Neural crest cell (in vitro differentiated cells): Measurements from ENCODE around the gene IKZF3. TPM values are rescaled to one million over a fixed set of nuclear protein-coding genes. Genes with fewer than 3 reads are reported as not detected.
A peak's percentile ranks its signal among the peaks of the same experiment; 100 is the strongest.
"Not testable (repeated sequence)": the region's sequence is repeated elsewhere in the genome, so short reads cannot be mapped to it uniquely, and the experiment has no call there.

Experiments used
- DNase-seq: peaks from one replicate; pipeline ENCODE4 v3.0.0; 2021; ENCODE audit warnings: low read depth, mixed read lengths, low spot score
- H3K27ac Mint-ChIP-seq: one replicate; pipeline ENCODE4 v1.8.0; 2021; ENCODE audit warnings: mild to moderate bottlenecking, mixed read lengths; ENCODE audit not compliant: unreplicated experiment
- H3K27me3 Mint-ChIP-seq: 2 replicates; pipeline ENCODE4 v1.8.0; 2021; ENCODE audit warnings: low read depth, mild to moderate bottlenecking, mixed read lengths
- H3K36me3 Mint-ChIP-seq: 2 replicates; pipeline ENCODE4 v1.8.0; 2021; ENCODE audit warnings: low read depth, mild to moderate bottlenecking, mixed read lengths
- H3K4me1 Mint-ChIP-seq: 2 replicates; pipeline ENCODE4 v1.8.0; 2021; ENCODE audit warnings: mixed read lengths
- H3K4me3 Mint-ChIP-seq: one replicate; pipeline ENCODE4 v1.8.0; 2021; ENCODE audit warnings: mild to moderate bottlenecking, mixed read lengths
- H3K9me3 Mint-ChIP-seq: 2 replicates; pipeline ENCODE4 v1.8.0; 2021; ENCODE audit warnings: mixed read lengths
- CTCF ChIP-seq: fragments of 200-600 bp; sonication (generic); conservative IDR thresholded peaks from 2 replicates; pipeline ENCODE4 v1.5.0; 2021; ENCODE audit warnings: antibody characterized with exemption, mild to moderate bottlenecking
- total RNA-seq: library from RNA; stranded (reverse); gene quantifications from 2 replicates; pipeline ENCODE4 v1.2.1, GENCODE V29; 2021

The IKZF3 gene
- total RNA-seq, 1 donor from 2014 or later, result not detected

GRCh38 chr17:39751016-39751543 lies 113.0 kb downstream of the IKZF3 start:
- Mint-ChIP-seq H3K4me3 (peak overlapping the region; percentile 27), H3K27ac (no peak overlapping the region), H3K4me1 (no peaks in the 10 kb centered on the region), H3K9me3 (no peaks in the 10 kb centered on the region), H3K36me3 (no peaks in the 10 kb centered on the region), H3K27me3 (peaks cover 38% of the 10 kb centered on the region)
- TF ChIP-seq CTCF, result no peak
- no peak for DNase-seq

GRCh38 chr17:39750131-39751015 lies 113.7 kb downstream of the IKZF3 start:
- H3K27ac Mint-ChIP-seq, result no peak overlapping the region
- TF ChIP-seq CTCF, result no peak
- H3K36me3 Mint-ChIP-seq, result no peaks in the 10 kb centered on the region
- H3K9me3 Mint-ChIP-seq, result no peaks in the 10 kb centered on the region
- no peak overlapping the region for H3K4me3 Mint-ChIP-seq
- no peak for DNase-seq
- peaks cover 31% of the 10 kb centered on the region for H3K27me3 Mint-ChIP-seq
- H3K4me1 Mint-ChIP-seq, result no peaks in the 10 kb centered on the region

GRCh38 chr17:39748444-39749034 lies 115.6 kb downstream of the IKZF3 start:
- H3K27me3 Mint-ChIP-seq, result peaks cover 39% of the 10 kb centered on the region
- not testable (repeated sequence) for H3K4me3 Mint-ChIP-seq, H3K27ac Mint-ChIP-seq, DNase-seq, H3K36me3 Mint-ChIP-seq, H3K4me1 Mint-ChIP-seq, H3K9me3 Mint-ChIP-seq

GRCh38 chr17:39747745-39748144 lies 116.4 kb downstream of the IKZF3 start:
- Mint-ChIP-seq H3K27ac (peak overlapping the region; percentile 39), H3K27me3 (peaks cover 44% of the 10 kb centered on the region), H3K4me3 (no peak overlapping the region), H3K9me3 (no peaks in the 10 kb centered on the region), H3K4me1 (no peaks in the 10 kb centered on the region), H3K36me3 (no peaks in the 10 kb centered on the region)
- DNase-seq, result no peak
- no peak for TF ChIP-seq CTCF

GRCh38 chr17:39746145-39746461 lies 118.0 kb downstream of the IKZF3 start:
- Mint-ChIP-seq H3K27me3 (peaks cover 51% of the 10 kb centered on the region), H3K27ac (no peak overlapping the region), H3K36me3 (no peaks in the 10 kb centered on the region), H3K4me1 (no peaks in the 10 kb centered on the region), H3K4me3 (no peak overlapping the region), H3K9me3 (no peaks in the 10 kb centered on the region)
- no peak for TF ChIP-seq CTCF
- DNase-seq, result no peak
